ENCODE data around the gene SMCO4. TPM values are rescaled to one million over a fixed set of nuclear protein-coding genes. Genes with fewer than 3 reads are reported as not detected.
"Not testable (repeated sequence)": the region's sequence is repeated elsewhere in the genome, so short reads cannot be mapped to it uniquely, and the experiment has no call there.

Gene SMCO4
- 10 to 100 TPM in 2 of 3 donors, 1 to 10 TPM in 1; 9.3 to 12.0 (median 11.9) TPM for total RNA-seq

- Mint-ChIP-seq H3K9me3 (no peaks in the 10 kb centered on the region), H3K4me3 (peak within 1 kb of the TSS; percentile 88), H3K27me3 (ENCODE audit: low read depth) (peaks cover 18% of the 10 kb centered on the region), H3K36me3 (ENCODE audit: insufficient read depth) (no peaks in the 10 kb centered on the region), H3K4me1 (ENCODE audit: low read depth) (peaks cover 25% of the 10 kb centered on the region)
- peak; percentile 65 for DNase-seq
- peak; percentile 83 for ATAC-seq
These were observed at the start of gene SMCO4 for GRCh38 chr11:93543292-93543977. Gene SMCO4, minus strand, starts transcription at chr11:93543391. Its CDS starts 64,202 bp downstream, at chr11:93479189.

GRCh38 chr11:93591247-93591898, 48.2 kb upstream of the SMCO4 start:
- ATAC-seq (peak in 1 of 2 donors; percentile 43), DNase-seq (no peak)
- Mint-ChIP-seq H3K27me3 (ENCODE audit: low read depth) (no peaks in the 10 kb centered on the region), H3K9me3 (no peaks in the 10 kb centered on the region), H3K36me3 (ENCODE audit: insufficient read depth) (no peaks in the 10 kb centered on the region), H3K4me3 (no peak overlapping the region), H3K4me1 (ENCODE audit: low read depth) (peaks cover 2% of the 10 kb centered on the region)

GRCh38 chr11:93589347-93589746, 46.2 kb upstream of the SMCO4 start:
- Mint-ChIP-seq H3K27me3 (ENCODE audit: low read depth) (peaks cover 3% of the 10 kb centered on the region), H3K9me3 (no peaks in the 10 kb centered on the region), H3K36me3 (ENCODE audit: insufficient read depth) (no peaks in the 10 kb centered on the region), H3K4me1 (ENCODE audit: low read depth) (peaks cover 2% of the 10 kb centered on the region), H3K4me3 (no peak overlapping the region)
- DNase-seq (no peak), ATAC-seq (no peak)

GRCh38 chr11:93587858-93588581, 44.8 kb upstream of the SMCO4 start:
- no peaks in the 10 kb centered on the region for H3K36me3 Mint-ChIP-seq (ENCODE audit: insufficient read depth)
- DNase-seq (no peak), ATAC-seq (no peak)
- H3K4me1 Mint-ChIP-seq (ENCODE audit: low read depth) = peaks cover 2% of the 10 kb centered on the region
- H3K9me3 Mint-ChIP-seq = no peaks in the 10 kb centered on the region
- H3K4me3 Mint-ChIP-seq = no peak overlapping the region
- H3K27me3 Mint-ChIP-seq (ENCODE audit: low read depth) = peaks cover 9% of the 10 kb centered on the region

- H3K4me1 Mint-ChIP-seq (ENCODE audit: low read depth); ATAC-seq; H3K4me3 Mint-ChIP-seq; DNase-seq; H3K9me3 Mint-ChIP-seq; H3K36me3 Mint-ChIP-seq (ENCODE audit: insufficient read depth): not testable (repeated sequence)
- peaks cover 12% of the 10 kb centered on the region for H3K27me3 Mint-ChIP-seq (ENCODE audit: low read depth)
These were observed 44.2 kb upstream of the SMCO4 start for GRCh38 chr11:93587425-93587824.

- no peak overlapping the region for H3K4me3 Mint-ChIP-seq
- H3K9me3 Mint-ChIP-seq = no peaks in the 10 kb centered on the region
- peaks cover 2% of the 10 kb centered on the region for H3K4me1 Mint-ChIP-seq (ENCODE audit: low read depth)
- H3K36me3 Mint-ChIP-seq (ENCODE audit: insufficient read depth) = no peaks in the 10 kb centered on the region
- ATAC-seq (no peak), DNase-seq (no peak)
- H3K27me3 Mint-ChIP-seq (ENCODE audit: low read depth) = peaks cover 16% of the 10 kb centered on the region
These were observed 42.6 kb upstream of the SMCO4 start for GRCh38 chr11:93585758-93586157.

GRCh38 chr11:93583490-93583889, 40.3 kb upstream of the SMCO4 start:
- no peak for ATAC-seq
- DNase-seq = no peak
- Mint-ChIP-seq H3K36me3 (ENCODE audit: insufficient read depth) (no peaks in the 10 kb centered on the region), H3K4me1 (ENCODE audit: low read depth) (no peaks in the 10 kb centered on the region), H3K27me3 (ENCODE audit: low read depth) (peaks cover 16% of the 10 kb centered on the region), H3K4me3 (no peak overlapping the region), H3K9me3 (peaks cover 3% of the 10 kb centered on the region)

- ATAC-seq = peak; percentile 40 to 41
- H3K9me3 Mint-ChIP-seq = peaks cover 3% of the 10 kb centered on the region
- no peak for DNase-seq
- no peaks in the 10 kb centered on the region for H3K36me3 Mint-ChIP-seq (ENCODE audit: insufficient read depth)
- no peaks in the 10 kb centered on the region for H3K4me1 Mint-ChIP-seq (ENCODE audit: low read depth)
- peaks cover 15% of the 10 kb centered on the region for H3K27me3 Mint-ChIP-seq (ENCODE audit: low read depth)
- H3K4me3 Mint-ChIP-seq = no peak overlapping the region
These were observed 36.1 kb upstream of the SMCO4 start for GRCh38 chr11:93579187-93579751.

GRCh38 chr11:93577286-93577685, 34.1 kb upstream of the SMCO4 start:
- Mint-ChIP-seq H3K4me1 (ENCODE audit: low read depth) (no peaks in the 10 kb centered on the region), H3K4me3 (no peak overlapping the region), H3K36me3 (ENCODE audit: insufficient read depth) (no peaks in the 10 kb centered on the region), H3K9me3 (peaks cover 3% of the 10 kb centered on the region), H3K27me3 (ENCODE audit: low read depth) (peaks cover 6% of the 10 kb centered on the region)
- no peak for DNase-seq
- no peak for ATAC-seq

GRCh38 chr11:93576870-93577269, 33.7 kb upstream of the SMCO4 start:
- ATAC-seq; H3K4me1 Mint-ChIP-seq (ENCODE audit: low read depth); H3K27me3 Mint-ChIP-seq (ENCODE audit: low read depth); H3K36me3 Mint-ChIP-seq (ENCODE audit: insufficient read depth); DNase-seq; H3K4me3 Mint-ChIP-seq; H3K9me3 Mint-ChIP-seq: not testable (repeated sequence)

GRCh38 chr11:93574638-93575220, 31.5 kb upstream of the SMCO4 start:
- no peak for ATAC-seq
- H3K36me3 Mint-ChIP-seq (ENCODE audit: insufficient read depth) = no peaks in the 10 kb centered on the region
- H3K4me3 Mint-ChIP-seq = no peak overlapping the region
- peaks cover 3% of the 10 kb centered on the region for H3K9me3 Mint-ChIP-seq
- no peak for DNase-seq
- H3K27me3 Mint-ChIP-seq (ENCODE audit: low read depth) = peaks cover 4% of the 10 kb centered on the region
- H3K4me1 Mint-ChIP-seq (ENCODE audit: low read depth) = no peaks in the 10 kb centered on the region

- ATAC-seq (no peak), DNase-seq (no peak)
- Mint-ChIP-seq H3K27me3 (ENCODE audit: low read depth) (peaks cover 4% of the 10 kb centered on the region), H3K9me3 (no peaks in the 10 kb centered on the region), H3K36me3 (ENCODE audit: insufficient read depth) (no peaks in the 10 kb centered on the region), H3K4me1 (ENCODE audit: low read depth) (no peaks in the 10 kb centered on the region), H3K4me3 (no peak overlapping the region)
These were observed 30.0 kb upstream of the SMCO4 start for GRCh38 chr11:93573184-93573583.

GRCh38 chr11:93572621-93573020, 29.4 kb upstream of the SMCO4 start:
- no peaks in the 10 kb centered on the region for H3K4me1 Mint-ChIP-seq (ENCODE audit: low read depth)
- H3K9me3 Mint-ChIP-seq = no peaks in the 10 kb centered on the region
- no peak for ATAC-seq
- H3K36me3 Mint-ChIP-seq (ENCODE audit: insufficient read depth) = no peaks in the 10 kb centered on the region
- H3K4me3 Mint-ChIP-seq = no peak overlapping the region
- DNase-seq = no peak
- peaks cover 4% of the 10 kb centered on the region for H3K27me3 Mint-ChIP-seq (ENCODE audit: low read depth)

- DNase-seq (no peak), ATAC-seq (no peak)
- H3K4me1 Mint-ChIP-seq (ENCODE audit: low read depth) = no peaks in the 10 kb centered on the region
These were observed 29.0 kb upstream of the SMCO4 start for GRCh38 chr11:93572171-93572570.

More at GRCh38 chr11:93572171-93572570, 29.0 kb upstream of the SMCO4 start:
- no peaks in the 10 kb centered on the region for H3K9me3 Mint-ChIP-seq
- H3K27me3 Mint-ChIP-seq (ENCODE audit: low read depth) = peaks cover 4% of the 10 kb centered on the region
- no peak overlapping the region for H3K4me3 Mint-ChIP-seq
- H3K36me3 Mint-ChIP-seq (ENCODE audit: insufficient read depth) = no peaks in the 10 kb centered on the region

All from activated T-cell treated with anti-CD3 and anti-CD28 coated beads, Interleukin-2, amount 50 U/mL, for 4 hours (primary cell).